ENCODE results near the gene DMXL2. TPM values are rescaled to one million over a fixed set of nuclear protein-coding genes. Genes with fewer than 3 reads are reported as not detected.

The DMXL2 gene
- total RNA-seq, 6 experiments from 2014 or later: 10.1 to 12.5 (median 10.7) TPM

DNA sequence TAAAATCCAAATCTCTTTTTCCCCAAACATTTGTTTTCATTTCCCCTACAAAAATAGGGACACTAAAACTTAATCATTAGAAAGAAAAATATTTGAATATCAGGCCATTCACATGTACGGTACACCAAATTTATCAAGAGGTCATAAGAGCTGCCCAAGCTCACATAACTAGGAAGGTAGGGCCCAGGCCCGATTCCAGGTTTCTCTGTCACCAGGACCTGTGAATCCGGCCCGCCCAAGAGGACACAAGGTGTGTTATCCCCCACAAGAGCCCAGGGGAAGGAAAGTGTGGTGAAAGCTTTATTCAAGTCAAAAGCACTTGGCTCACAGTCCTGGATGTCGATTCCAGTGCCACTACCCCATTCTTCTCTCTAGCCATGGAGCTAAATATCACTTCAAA lies 130.6 kb downstream of the DMXL2 start:
- H3K27ac Mint-ChIP-seq: no peak overlapping the region
- H3K4me3 Mint-ChIP-seq: no peak overlapping the region
- H3K36me3 Mint-ChIP-seq (ENCODE audit: low read depth): peaks cover 16% of the 10 kb centered on the region; the same call in 1 of the 2 replicates
- H3K4me1 Mint-ChIP-seq (ENCODE audit: low read depth): peaks cover 29% of the 10 kb centered on the region
- H3K9me3 Mint-ChIP-seq: no peaks in the 10 kb centered on the region
- no peak for DNase-seq
- TF ChIP-seq, protein P1, sequence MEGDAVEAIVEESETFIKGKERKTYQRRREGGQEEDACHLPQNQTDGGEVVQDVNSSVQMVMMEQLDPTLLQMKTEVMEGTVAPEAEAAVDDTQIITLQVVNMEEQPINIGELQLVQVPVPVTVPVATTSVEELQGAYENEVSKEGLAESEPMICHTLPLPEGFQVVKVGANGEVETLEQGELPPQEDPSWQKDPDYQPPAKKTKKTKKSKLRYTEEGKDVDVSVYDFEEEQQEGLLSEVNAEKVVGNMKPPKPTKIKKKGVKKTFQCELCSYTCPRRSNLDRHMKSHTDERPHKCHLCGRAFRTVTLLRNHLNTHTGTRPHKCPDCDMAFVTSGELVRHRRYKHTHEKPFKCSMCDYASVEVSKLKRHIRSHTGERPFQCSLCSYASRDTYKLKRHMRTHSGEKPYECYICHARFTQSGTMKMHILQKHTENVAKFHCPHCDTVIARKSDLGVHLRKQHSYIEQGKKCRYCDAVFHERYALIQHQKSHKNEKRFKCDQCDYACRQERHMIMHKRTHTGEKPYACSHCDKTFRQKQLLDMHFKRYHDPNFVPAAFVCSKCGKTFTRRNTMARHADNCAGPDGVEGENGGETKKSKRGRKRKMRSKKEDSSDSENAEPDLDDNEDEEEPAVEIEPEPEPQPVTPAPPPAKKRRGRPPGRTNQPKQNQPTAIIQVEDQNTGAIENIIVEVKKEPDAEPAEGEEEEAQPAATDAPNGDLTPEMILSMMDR (IDR thresholded peaks at IDR 0.05): no peak
- H3K27me3 Mint-ChIP-seq (ENCODE audit: insufficient read depth): no peaks in the 10 kb centered on the region

- no peak for DNase-seq
- H3K4me3 Mint-ChIP-seq: no peak overlapping the region
- H3K36me3 Mint-ChIP-seq (ENCODE audit: low read depth): peaks cover 36% of the 10 kb centered on the region
- H3K9me3 Mint-ChIP-seq: peaks cover 16% of the 10 kb centered on the region
- H3K4me1 Mint-ChIP-seq (ENCODE audit: low read depth): no peaks in the 10 kb centered on the region
- no peaks in the 10 kb centered on the region; the same call in 1 of the 2 replicates for H3K27me3 Mint-ChIP-seq (ENCODE audit: insufficient read depth)
- TF ChIP-seq, protein P1 (IDR thresholded peaks at IDR 0.05): no peak
- no peak overlapping the region for H3K27ac Mint-ChIP-seq
These were observed 137.8 kb downstream of the DMXL2 start for GRCh38 chr15:51484781-51485180.

DNA sequence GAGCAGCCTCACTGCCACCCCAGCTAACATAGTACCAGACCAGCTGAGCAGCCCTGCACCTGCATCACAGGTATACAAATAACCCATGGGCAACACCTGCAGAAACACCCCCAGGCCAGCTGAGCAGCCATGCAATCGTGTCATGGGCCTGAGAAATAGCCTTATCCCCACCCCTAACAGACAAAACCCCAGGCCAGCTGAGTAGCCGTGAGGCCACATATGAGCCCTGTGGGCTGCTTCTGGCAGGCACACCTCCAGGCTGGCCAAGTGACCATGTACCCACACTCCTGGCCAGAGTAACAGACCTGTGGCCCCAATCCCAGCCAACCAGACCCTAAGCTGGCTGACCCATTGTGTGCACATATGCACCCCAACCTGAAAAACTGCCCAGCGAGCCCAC lies 138.6 kb downstream of the DMXL2 start:
- peaks cover 16% of the 10 kb centered on the region for H3K9me3 Mint-ChIP-seq
- TF ChIP-seq, protein P1 (IDR thresholded peaks at IDR 0.05): no peak
- H3K4me1 Mint-ChIP-seq (ENCODE audit: low read depth): no peaks in the 10 kb centered on the region
- no peak for DNase-seq
- H3K4me3 Mint-ChIP-seq: no peak overlapping the region
- H3K36me3 Mint-ChIP-seq (ENCODE audit: low read depth): peaks cover 36% of the 10 kb centered on the region
- H3K27ac Mint-ChIP-seq: no peak overlapping the region
- no peaks in the 10 kb centered on the region; the same call in 1 of the 2 replicates for H3K27me3 Mint-ChIP-seq (ENCODE audit: insufficient read depth)

DNA sequence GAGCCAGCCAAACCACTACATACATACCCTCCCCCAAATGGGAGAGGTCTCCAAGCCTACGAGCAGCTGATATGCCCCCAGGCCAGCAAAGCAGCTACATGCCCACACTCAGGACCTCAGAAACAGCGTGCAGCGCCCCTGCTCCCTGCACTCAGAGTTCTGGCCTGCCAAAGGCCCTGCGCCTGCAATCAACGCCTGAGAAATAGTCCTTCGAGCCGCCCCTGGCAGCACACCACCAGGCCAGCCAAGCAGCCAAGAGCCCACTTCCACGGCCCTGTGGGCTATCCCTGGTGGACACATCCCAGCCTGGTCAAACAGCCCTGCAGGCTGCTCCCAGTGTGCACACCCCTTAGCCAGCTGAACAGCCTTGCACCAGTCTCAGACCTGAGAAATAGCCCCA lies 139.1 kb downstream of the DMXL2 start:
- H3K4me1 Mint-ChIP-seq (ENCODE audit: low read depth): no peaks in the 10 kb centered on the region
- TF ChIP-seq, protein P1 (IDR thresholded peaks at IDR 0.05): no peak
- DNase-seq: no peak
- peaks cover 36% of the 10 kb centered on the region for H3K36me3 Mint-ChIP-seq (ENCODE audit: low read depth)
- H3K27me3 Mint-ChIP-seq (ENCODE audit: insufficient read depth): no peaks in the 10 kb centered on the region; the same call in 1 of the 2 replicates
- peaks cover 16% of the 10 kb centered on the region for H3K9me3 Mint-ChIP-seq
- H3K4me3 Mint-ChIP-seq: no peak overlapping the region
- no peak overlapping the region for H3K27ac Mint-ChIP-seq

DNA sequence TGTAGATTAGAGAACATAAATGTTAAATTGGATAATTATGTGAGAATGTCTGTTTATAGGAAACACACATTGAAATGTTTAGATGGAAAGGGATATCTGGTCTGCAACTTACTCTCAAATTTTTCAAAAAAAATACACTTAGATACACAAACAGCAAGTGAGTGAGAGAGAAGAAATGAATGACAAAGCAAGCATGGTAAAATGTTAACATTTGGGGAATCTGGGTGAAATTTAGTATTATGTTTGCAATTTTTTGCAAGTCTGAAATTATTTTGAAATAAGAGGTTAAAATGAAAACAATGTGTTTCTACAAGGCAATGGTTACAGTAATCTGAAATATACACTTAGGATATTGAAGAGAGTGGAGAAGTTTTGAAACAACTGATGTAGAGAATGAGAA lies 146.8 kb downstream of the DMXL2 start:
- DNase-seq: no peak
- H3K36me3 Mint-ChIP-seq (ENCODE audit: low read depth): peaks cover 6% of the 10 kb centered on the region; the same call in 1 of the 2 replicates
- no peaks in the 10 kb centered on the region for H3K27me3 Mint-ChIP-seq (ENCODE audit: insufficient read depth)
- TF ChIP-seq, protein P1 (IDR thresholded peaks at IDR 0.05): no peak
- H3K4me1 Mint-ChIP-seq (ENCODE audit: low read depth): no peaks in the 10 kb centered on the region
- no peaks in the 10 kb centered on the region for H3K9me3 Mint-ChIP-seq
- H3K27ac Mint-ChIP-seq: no peak overlapping the region
- no peak overlapping the region for H3K4me3 Mint-ChIP-seq

DNA sequence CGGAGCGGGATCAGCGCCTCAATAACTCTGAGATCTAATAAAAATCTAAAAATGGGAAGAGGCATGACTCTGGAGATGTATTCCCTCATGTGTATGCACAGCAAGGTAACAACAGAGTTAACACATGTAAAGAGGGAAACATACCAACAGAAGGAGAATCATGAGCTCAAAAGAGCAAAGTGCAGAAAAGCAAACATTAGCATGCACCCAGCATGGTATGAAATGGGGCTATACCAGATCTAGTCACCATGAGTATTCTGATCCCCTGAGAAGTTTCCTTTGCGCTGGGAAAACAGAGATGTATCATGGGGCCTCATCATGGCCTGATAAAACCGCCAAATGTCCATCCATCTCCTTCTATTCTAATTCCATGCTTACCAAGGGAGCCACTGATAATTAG lies 152.1 kb downstream of the DMXL2 start:
- no peaks in the 10 kb centered on the region for H3K9me3 Mint-ChIP-seq
- DNase-seq: no peak
- no peak overlapping the region for H3K27ac Mint-ChIP-seq
- H3K27me3 Mint-ChIP-seq (ENCODE audit: insufficient read depth): no peaks in the 10 kb centered on the region
- no peaks in the 10 kb centered on the region for H3K4me1 Mint-ChIP-seq (ENCODE audit: low read depth)
- H3K36me3 Mint-ChIP-seq (ENCODE audit: low read depth): no peaks in the 10 kb centered on the region; the same call in 1 of the 2 replicates
- H3K4me3 Mint-ChIP-seq: no peak overlapping the region
- TF ChIP-seq, protein P1 (IDR thresholded peaks at IDR 0.05): no peak
